GM21717 (cell line): Measurements from ENCODE around the gene LARGE1.

Experiments used
- ATAC-seq: cut with Tn5 transposase; IDR thresholded peaks from one replicate; pipeline ENCODE4 v1.9.1; 2021; ENCODE audit warnings: mild to moderate bottlenecking, moderate library complexity; ENCODE audit not compliant: unreplicated experiment

The LARGE1 gene

GRCh38 chr22:33886696-33887095 is 33.6 kb downstream of the LARGE1 start:
- ATAC-seq, result no peak

- no peak for ATAC-seq
Measured at GRCh38 chr22:33884829-33885228, 35.4 kb downstream of the LARGE1 start.

DNA sequence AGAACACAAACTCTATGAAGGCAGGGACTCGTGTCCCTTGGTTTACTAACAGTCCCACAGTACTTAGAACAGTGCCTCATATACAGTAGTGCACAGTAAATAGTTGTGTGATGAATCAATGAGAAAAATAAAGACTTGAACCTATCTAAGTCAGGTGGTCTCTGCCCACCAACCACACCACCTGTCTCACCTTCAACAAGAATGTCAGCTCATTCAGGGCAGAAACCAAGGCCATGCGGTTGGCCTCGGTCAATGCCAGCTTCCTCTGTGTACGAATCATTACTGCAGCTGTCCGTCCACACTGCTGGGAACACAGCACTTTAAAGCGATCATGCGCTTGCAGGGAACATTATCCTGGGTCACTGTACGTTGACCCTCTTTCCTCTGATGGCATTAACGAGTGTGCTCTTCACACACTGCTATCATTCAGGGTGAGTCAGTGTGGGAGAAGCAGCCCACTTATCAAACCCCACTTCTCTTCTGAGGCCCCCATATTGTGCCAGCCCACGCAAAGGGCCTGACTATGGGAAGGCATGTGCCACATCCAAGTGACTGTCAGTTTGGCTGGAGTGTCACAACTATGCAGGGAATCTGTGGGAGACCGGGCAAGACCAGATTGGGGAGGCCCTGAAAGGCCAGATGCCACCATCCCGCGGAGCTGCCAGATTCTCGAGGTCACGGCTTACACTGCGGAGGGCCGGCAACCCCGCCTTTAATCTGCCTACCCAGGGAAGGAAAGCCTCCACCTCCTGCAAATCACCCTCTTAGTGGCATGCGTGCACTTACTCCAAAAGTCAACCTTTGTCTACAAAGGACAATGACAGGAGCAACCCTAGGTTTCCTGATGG is 36.1 kb downstream of the LARGE1 start:
- ATAC-seq, result no peak

- no peak for ATAC-seq
Measured at GRCh38 chr22:33883561-33883960, 36.7 kb downstream of the LARGE1 start.

GRCh38 chr22:33882991-33883390 is 37.3 kb downstream of the LARGE1 start:
- no peak for ATAC-seq

- no peak for ATAC-seq
Measured at GRCh38 chr22:33880986-33881385, 39.3 kb downstream of the LARGE1 start.

DNA sequence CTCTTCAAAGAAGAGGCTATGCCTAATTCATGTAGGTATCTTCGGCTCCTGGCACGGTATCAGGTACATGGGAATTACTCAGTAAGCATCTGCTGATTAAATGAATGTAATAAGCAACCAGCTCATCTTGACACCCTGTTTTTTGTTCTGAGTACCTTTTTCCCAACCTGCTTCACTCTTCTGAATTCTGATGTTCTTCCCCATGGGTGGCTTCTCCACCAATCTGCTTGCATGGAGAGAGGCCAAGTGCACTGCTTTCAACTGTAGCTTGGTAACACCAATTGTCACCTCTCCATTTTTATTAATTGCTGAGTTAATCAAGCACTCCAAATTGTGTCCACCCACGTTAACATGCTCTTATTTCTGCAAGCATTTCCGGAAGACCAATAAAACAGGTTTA is 40.5 kb downstream of the LARGE1 start:
- no peak for ATAC-seq

- no peak for ATAC-seq
Measured at GRCh38 chr22:33875316-33875715, 45.0 kb downstream of the LARGE1 start.

DNA sequence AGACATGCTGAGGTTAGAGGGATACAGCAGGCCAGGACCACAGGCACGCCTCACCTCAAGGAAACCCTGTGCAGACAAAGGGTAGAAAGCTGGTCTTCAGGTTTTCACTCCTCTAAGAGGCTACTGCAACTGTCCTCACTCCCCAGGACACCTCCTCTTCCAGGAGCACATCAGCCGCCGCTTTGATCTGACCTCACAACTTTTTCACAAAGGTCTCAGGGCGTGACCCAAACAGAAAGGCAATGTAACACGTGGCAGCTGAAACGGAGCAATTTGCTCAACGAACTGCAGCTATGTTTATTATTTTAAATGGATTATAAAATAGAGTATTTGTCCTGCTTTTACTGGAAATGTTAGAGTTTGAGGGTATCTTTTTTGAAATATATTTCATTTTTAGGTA is 46.1 kb downstream of the LARGE1 start:
- ATAC-seq, result no peak

GRCh38 chr22:33873666-33874065 is 46.6 kb downstream of the LARGE1 start:
- no peak for ATAC-seq

DNA sequence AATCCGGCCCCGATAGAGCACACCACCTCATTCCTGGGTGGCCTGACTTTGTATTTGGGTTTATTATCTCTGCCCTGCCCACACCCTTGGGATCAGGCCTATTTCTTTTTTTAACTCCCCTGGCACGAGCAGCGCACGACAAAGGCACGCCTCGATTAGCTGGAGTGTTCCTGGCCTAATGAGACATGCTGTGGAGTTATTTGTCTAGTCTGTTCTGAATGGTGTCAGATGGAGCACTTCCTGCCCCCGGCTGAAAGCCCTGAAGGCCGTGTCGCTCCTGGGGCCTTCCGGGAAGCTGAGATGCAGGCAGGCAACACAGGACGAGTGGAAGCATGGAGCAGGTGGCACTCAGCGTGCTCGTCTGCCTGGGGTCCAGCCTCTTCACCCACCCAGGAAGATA is 47.1 kb downstream of the LARGE1 start:
- ATAC-seq, result no peak

DNA sequence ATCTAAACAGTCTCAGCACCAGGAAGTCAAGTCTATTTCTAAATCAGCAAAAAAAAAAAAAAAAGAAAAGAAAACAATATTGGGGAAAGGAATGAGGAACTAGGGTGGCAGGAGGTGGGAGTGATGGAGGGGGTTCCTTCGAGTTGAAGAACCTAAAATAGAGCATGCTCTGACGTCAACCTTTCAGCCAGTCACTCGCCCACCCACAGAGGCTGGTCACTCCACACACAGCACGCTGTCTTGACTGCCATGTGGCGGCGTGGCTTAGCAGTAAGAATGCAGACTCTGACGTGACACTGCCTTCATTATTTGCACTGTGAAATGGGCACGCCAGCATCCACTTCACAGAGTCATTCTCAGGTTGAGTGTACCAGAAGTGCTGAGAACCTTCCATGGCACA is 48.3 kb downstream of the LARGE1 start:
- ATAC-seq, result no peak

DNA sequence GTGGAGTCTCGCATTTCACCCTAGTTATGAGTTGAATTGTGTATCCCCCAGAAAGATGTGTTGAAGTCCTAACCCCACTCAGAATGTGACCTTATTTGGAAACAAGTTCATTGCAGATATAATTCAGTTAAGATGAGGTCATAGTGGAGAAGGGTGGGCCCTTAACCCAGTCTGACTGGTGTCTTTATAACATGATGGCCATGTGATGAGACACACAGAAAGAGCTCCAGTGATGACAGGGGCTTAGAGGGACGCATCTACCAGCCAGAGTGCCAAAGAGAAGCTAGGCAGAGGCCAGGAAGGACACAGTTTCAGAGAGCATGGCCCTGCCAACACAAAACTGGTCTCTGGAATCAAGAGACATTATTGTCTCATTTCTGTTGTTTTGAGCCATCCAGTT is 50.3 kb downstream of the LARGE1 start:
- no peak for ATAC-seq

GRCh38 chr22:33867971-33868370 is 52.3 kb downstream of the LARGE1 start:
- ATAC-seq, result no peak

GRCh38 chr22:33867118-33867866 is 53.0 kb downstream of the LARGE1 start:
- no peak for ATAC-seq

DNA sequence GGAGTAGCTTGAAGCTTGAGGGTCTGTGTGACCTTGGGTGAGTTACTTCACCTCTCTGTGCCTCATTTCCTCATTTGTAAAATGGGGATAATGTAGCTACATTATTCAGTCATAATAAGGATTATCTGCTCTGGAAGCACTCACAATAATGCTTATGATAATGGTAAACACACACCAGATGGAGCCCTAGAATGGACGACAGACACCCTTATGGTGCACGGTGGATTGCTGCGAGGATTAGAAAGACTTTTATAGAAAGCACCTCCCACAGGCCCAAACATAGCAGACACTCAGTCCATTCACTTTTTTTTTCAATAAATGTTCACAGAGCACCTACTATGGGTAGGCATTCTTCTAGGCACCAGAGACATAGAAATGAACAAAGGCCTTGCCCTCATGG is 53.8 kb downstream of the LARGE1 start:
- ATAC-seq, result no peak

DNA sequence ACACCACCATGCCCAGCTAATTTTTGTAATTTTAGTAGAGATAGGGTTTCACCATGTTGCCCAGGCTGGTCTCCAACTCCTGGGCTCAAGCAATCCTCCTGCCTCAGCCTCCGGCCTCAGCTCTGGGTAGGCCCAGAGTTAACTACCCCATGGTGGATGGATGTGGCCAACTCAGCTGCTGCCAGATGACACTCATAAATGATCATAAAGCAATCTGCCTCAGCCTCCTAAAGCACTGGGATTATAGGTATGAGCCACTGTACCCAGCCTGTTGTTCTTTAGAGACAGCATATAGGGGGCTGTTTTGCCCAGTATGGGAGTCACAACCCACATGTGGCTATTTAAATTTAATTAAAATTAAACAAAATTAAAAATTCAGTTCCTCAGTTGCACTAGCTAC is 54.3 kb downstream of the LARGE1 start:
- no peak for ATAC-seq

GRCh38 chr22:33865248-33865647 is 55.0 kb downstream of the LARGE1 start:
- ATAC-seq, result no peak

GRCh38 chr22:33864723-33865130 is 55.5 kb downstream of the LARGE1 start:
- no peak for ATAC-seq

DNA sequence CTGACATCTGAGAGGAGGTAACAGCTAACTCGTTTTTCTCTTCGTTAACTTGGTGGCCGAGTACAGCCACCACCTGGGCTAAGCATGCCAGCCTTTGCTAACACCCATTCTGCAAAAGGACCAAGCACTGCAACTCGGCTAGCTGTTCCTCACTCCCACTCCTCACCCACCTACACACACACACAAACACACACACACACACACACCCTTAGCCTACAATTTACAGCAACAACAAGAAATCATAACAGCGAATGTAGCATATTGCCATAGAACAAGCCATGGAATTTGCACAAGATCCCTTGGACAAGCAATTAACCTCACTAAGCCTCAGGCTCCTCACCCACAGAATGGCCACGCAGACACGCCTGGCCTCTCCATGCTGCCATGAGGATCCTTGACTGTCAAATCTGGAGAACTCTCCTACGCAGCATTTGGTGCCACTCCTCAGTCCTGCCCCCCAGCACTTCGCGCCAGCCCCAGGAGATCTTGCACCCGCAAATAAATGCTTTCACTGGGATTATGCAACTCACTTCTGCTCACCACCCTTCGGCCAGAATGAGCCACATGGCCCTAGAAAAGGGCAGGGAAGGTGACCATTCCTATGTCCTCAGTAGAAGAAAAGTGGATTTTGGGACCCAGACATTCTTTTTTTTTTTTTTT is 58.9 kb downstream of the LARGE1 start:
- ATAC-seq, result no peak

- ATAC-seq, result no peak
Measured at GRCh38 chr22:33860386-33860785, 59.9 kb downstream of the LARGE1 start.

DNA sequence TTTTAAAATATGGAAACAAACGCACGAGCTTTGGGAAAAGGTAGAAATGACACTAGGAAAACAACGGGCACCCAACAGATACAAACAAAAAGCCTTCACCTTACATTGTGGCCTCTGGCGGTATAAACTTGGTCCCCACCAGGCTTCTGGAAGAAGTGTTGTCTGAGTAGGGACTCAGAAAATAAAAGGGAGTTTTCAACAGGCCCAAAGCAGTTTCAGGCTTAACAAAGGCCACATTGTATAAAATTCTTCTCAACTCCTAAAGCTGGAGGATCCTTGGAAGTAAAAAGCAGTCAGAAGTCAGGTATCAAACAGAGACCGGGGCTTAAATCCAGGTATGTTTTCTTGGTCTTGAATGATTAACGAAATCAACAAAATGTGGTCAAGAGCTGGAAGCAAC is 61.0 kb downstream of the LARGE1 start:
- no peak for ATAC-seq
